Mammary epithelial cell (primary cell): Measurements from ENCODE around the gene TRAF3IP1.

ENCODE experiments used
- CTCF ChIP-seq, 2 donors: IDR thresholded peaks in 1 of 2; conservative IDR thresholded peaks in 1 of 2; 2 replicates each; pipeline ENCODE4 v1.5.1; 2011 to 2012; ENCODE audit warnings: inconsistent platforms in 2 of 2, low read length in 2 of 2, mild to moderate bottlenecking in 2 of 2, control low read depth in 1 of 2, low read depth in 1 of 2; ENCODE audit not compliant: insufficient read depth in 1 of 2; ENCODE audit errors: extremely low read depth in 1 of 2
- EZH2 ChIP-seq: IDR thresholded peaks from 2 replicates; pipeline ENCODE4 v1.6.1; 2012; ENCODE audit warnings: low read length, inconsistent platforms, borderline replicate concordance

- TF ChIP-seq CTCF (conservative IDR thresholded peaks at IDR 0.05 in 1 of 2, IDR thresholded peaks at IDR 0.05 in 1 of 2; ENCODE audit: extremely low read depth in 1 of 2, insufficient read depth in 1 of 2, low read depth in 1 of 2, low read length in 2 of 2) (no peak), EZH2 (no peak)
Observed at GRCh38 chr2:238272156-238272555, 48.2 kb upstream of the TRAF3IP1 start.
